Lower leg skin (tissue), 4 donors: ENCODE results near the gene BEAN1. TPM values are rescaled to one million over a fixed set of nuclear protein-coding genes. Genes with fewer than 3 reads are reported as not detected.
A peak's percentile ranks its signal among the peaks of the same experiment; 100 is the strongest.

Source experiments
- DNase-seq, 2 donors: peaks; one replicate each; pipeline ENCODE4 v3.0.0-alpha.2; 2019; ENCODE audit warnings: low spot score in 2 of 2
- H3K4me3 ChIP-seq: fragments of 200-600 bp; sonication (generic); 2 replicates; pipeline ENCODE4 v1.5.1; 2017; ENCODE audit warnings: mild to moderate bottlenecking, low read depth; ENCODE audit not compliant: poor library complexity, severe bottlenecking
- CTCF ChIP-seq, 3 donors: fragments of 450-650 bp; IDR thresholded peaks; one replicate each; pipeline ENCODE4 v1.5.1; 2016; ENCODE audit warnings: antibody characterized with exemption in 3 of 3, mild to moderate bottlenecking in 3 of 3, moderate library complexity in 2 of 3
- POLR2A ChIP-seq, 2 donors: fragments of 450-650 bp; IDR thresholded peaks; one replicate each; pipeline ENCODE4 v1.6.1; 2016 to 2017; ENCODE audit warnings: antibody characterized with exemption in 2 of 2, mild to moderate bottlenecking in 1 of 2, moderate library complexity in 1 of 2
- WGBS, 2 donors: methylation state at CpG; one replicate each; pipeline ENCODE4 v1.1.5; 2018; 5-methylcytosine and 5-hydroxymethylcytosine counted together
- intact Hi-C: fragments of 100-400 bp; cut with DNase I; formaldehyde crosslinking; loops from one replicate; pipeline ENCODE4 v1.15.0; 2023; ENCODE audit warnings: low total_unique reads
- total RNA-seq, 4 donors: library from RNA; depleted of rRNA; stranded (reverse); fragments of >200 nt; gene quantifications; one replicate each; pipeline ENCODE4 v1.1.0, GENCODE V29; 2016

The BEAN1 gene
- total RNA-seq, 4 donors from 2014 or later = 0.72 to 3.9 (median 2.9) TPM; not detected in 1

DNA sequence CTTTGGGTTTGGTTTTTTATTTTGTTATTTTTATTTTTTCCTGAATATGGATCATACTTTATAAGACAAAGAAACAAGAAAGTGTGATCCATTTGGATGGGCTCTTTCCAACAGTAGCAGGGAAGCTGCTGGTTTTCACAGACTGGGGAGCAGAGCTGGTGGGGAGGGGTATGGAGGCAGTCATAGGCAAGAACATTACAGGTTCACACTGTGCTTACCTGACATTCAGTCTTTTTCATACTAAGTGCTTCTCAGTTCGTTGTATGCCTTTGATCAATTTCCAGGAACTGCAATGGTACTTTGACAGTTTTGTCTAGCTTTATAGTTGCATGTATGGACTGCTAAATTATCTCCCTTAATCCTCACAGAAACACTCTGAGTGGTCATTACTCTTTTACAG, 27.7 kb downstream of the BEAN1 start:
- 64 to 83% methylated on average over 1 of the region's 1 CpG for WGBS, 2 donors
- intact Hi-C loops = no loop called here
- TF ChIP-seq CTCF (IDR thresholded peaks at IDR 0.05) (no peak), POLR2A (IDR thresholded peaks at IDR 0.05) (no peak)

GRCh38 chr16:66455970-66456369, 28.9 kb downstream of the BEAN1 start:
- DNase-seq = no peak
- intact Hi-C loops = no loop called here
- no peak overlapping the region for H3K4me3 ChIP-seq
- WGBS, 2 donors = 93 to 100% methylated on average over 1 of the region's 1 CpG
- TF ChIP-seq CTCF (IDR thresholded peaks at IDR 0.05) = no peak
- no peak for TF ChIP-seq POLR2A (IDR thresholded peaks at IDR 0.05)

More for the DNA sequence above, 27.7 kb downstream of the BEAN1 start:
- peak in 1 of 2 donors; percentile 56 for DNase-seq
- H3K4me3 ChIP-seq = no peak overlapping the region

DNA sequence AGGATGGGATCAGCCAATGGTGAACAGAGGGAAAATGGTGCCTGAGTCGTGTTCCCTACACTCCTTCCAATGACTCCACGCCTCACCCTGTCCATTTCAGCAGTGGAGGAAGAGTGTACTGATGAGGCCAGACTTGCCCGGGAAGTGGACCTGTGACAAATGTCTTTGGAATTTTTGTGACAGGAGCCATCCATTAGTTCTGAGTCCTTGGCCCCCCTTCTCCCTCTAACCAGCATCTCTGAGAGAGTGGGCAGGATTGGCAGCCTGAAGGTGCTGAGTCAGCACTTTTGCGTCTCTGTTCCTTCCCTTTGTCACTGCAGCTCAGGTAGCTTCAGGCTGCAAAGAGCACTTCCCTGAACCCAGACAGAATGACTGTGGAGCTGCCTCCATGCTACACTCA, 30.8 kb downstream of the BEAN1 start:
- WGBS, 2 donors = 49% methylated on average over 4 of the region's 4 CpGs
- H3K4me3 ChIP-seq = no peak overlapping the region

GRCh38 chr16:66458292-66458691, 31.2 kb downstream of the BEAN1 start:
- H3K4me3 ChIP-seq = no peak overlapping the region
- intact Hi-C loops = no loop called here
- TF ChIP-seq POLR2A (IDR thresholded peaks at IDR 0.05) = no peak
- no peak for TF ChIP-seq CTCF (IDR thresholded peaks at IDR 0.05)
- peak in 1 of 2 donors; percentile 15 for DNase-seq
- WGBS, 2 donors = 91 to 94% methylated on average over 5 of the region's 5 CpGs

More for the DNA sequence above, 30.8 kb downstream of the BEAN1 start:
- intact Hi-C loops = no loop called here
- DNase-seq = no peak
- TF ChIP-seq CTCF (IDR thresholded peaks at IDR 0.05) (no peak), POLR2A (IDR thresholded peaks at IDR 0.05) (no peak)

- DNase-seq = peak in 1 of 2 donors; percentile 60
- WGBS, 2 donors = 77% methylated on average over 6 to 7 of the region's 7 CpGs
- intact Hi-C loops = no loop called here
- H3K4me3 ChIP-seq = no peak overlapping the region
- TF ChIP-seq POLR2A (IDR thresholded peaks at IDR 0.05) (no peak), CTCF (IDR thresholded peaks at IDR 0.05) (no peak)
Observed at GRCh38 chr16:66458853-66459252, 31.8 kb downstream of the BEAN1 start.

GRCh38 chr16:66459878-66460277, 32.8 kb downstream of the BEAN1 start:
- no peak for TF ChIP-seq POLR2A (IDR thresholded peaks at IDR 0.05)
- TF ChIP-seq CTCF (IDR thresholded peaks at IDR 0.05) = no peak
- intact Hi-C loops = no loop called here
- DNase-seq = peak in 1 of 2 donors; percentile 72
- 37 to 47% methylated on average over 5 of the region's 5 CpGs for WGBS, 2 donors
- no peak overlapping the region for H3K4me3 ChIP-seq
